B cell (primary cell): ENCODE results near the gene PSMG2. TPM values are rescaled to one million over a fixed set of nuclear protein-coding genes. Genes with fewer than 3 reads are reported as not detected.
A peak's percentile ranks its signal among the peaks of the same experiment; 100 is the strongest.

Experiments
- ATAC-seq: fragments of 200-7000 bp; cut with Tn5 transposase; one replicate; pipeline ENCODE4 v1.10.0; 2021; ENCODE audit warnings: low read depth, mild to moderate bottlenecking, moderate number of reproducible peaks, moderate library complexity
- CTCF ChIA-PET: fragments of 350-600 bp; sonication (Branson Sonifier 250); formaldehyde crosslinking; loops from one replicate; lab custom pipeline; 2021; ENCODE audit warnings: antibody characterized with exemption, inconsistent platforms; lab: Charles Lee
- POLR2A ChIA-PET: fragments of 350-600 bp; sonication (Branson Sonifier 250); formaldehyde crosslinking; loops from one replicate; lab custom pipeline; 2021; ENCODE audit warnings: antibody characterized with exemption; lab: Charles Lee
- DNase-seq: peaks from one replicate; pipeline ENCODE4 v3.0.0; 2013
- H2AFZ ChIP-seq: 2 replicates; pipeline ENCODE4 v1.6.1; 2012; ENCODE audit warnings: mild to moderate bottlenecking, low read depth, low read length; ENCODE audit not compliant: insufficient read depth, poor library complexity, severe bottlenecking
- H3K27ac ChIP-seq, 2 donors: 1 replicate in 1 of 2; 2 replicates in 1 of 2; pipeline ENCODE4 v1.5.1; 2012 to 2013; ENCODE audit warnings: low read length in 2 of 2, mild to moderate bottlenecking in 2 of 2, moderate library complexity in 1 of 2
- H3K27me3 ChIP-seq, 4 experiments: fragments of 200-600 bp in 1 of 4; sonication (generic) in 1 of 4; replicated peaks in 1 of 4; 1 replicate in 2 of 4; 2 replicates in 2 of 4; pipeline versions ENCODE4 v1.6.1 to v1.7.0; 2013 to 2016; ENCODE audit warnings: low read length in 3 of 4, mild to moderate bottlenecking in 2 of 4, mixed read lengths in 1 of 4, moderate library complexity in 1 of 4; ENCODE audit not compliant: insufficient read depth in 4 of 4, control insufficient read depth in 3 of 4; ENCODE audit errors: control extremely low read depth in 1 of 4
- H3K36me3 ChIP-seq, 2 experiments: replicated peaks in 1 of 2; 1 replicate in 1 of 2; 2 replicates in 1 of 2; pipeline versions ENCODE4 v1.6.1 to v1.7.1; 2013; ENCODE audit warnings: low read length in 1 of 2; ENCODE audit not compliant: insufficient read depth in 2 of 2, control insufficient read depth in 1 of 2; ENCODE audit errors: control extremely low read depth in 1 of 2, extremely low read depth in 1 of 2
- H3K4me1 ChIP-seq, 2 donors: fragments of 200-600 bp in 1 of 2; sonication (generic) in 1 of 2; 1 replicate in 1 of 2; 2 replicates in 1 of 2; pipeline versions ENCODE4 v1.5.1 to v1.6.1; 2013 to 2017; ENCODE audit warnings: low read length in 2 of 2; ENCODE audit not compliant: control insufficient read depth in 2 of 2, insufficient read depth in 2 of 2
- H3K4me2 ChIP-seq: replicated peaks from 2 replicates; pipeline ENCODE3; 2012; ENCODE audit warnings: mild to moderate bottlenecking, low read depth, low read length; ENCODE audit not compliant: poor library complexity, severe bottlenecking
- H3K4me3 ChIP-seq, 5 experiments: fragments of 200-600 bp in 1 of 5; sonication (generic) in 1 of 5; 1 replicate in 3 of 5; 2 replicates in 2 of 5; pipeline versions ENCODE4 v1.5.1 to v1.7.0; 2011 to 2016; ENCODE audit warnings: low read length in 4 of 5, mild to moderate bottlenecking in 4 of 5, low read depth in 2 of 5, control low read depth in 1 of 5, moderate library complexity in 1 of 5; ENCODE audit not compliant: insufficient read depth in 1 of 5; ENCODE audit errors: control extremely low read depth in 1 of 5, extremely low read depth in 1 of 5
- H3K79me2 ChIP-seq: fragments of 200-600 bp; sonication (generic); one replicate; pipeline ENCODE4 v1.6.0; 2016; ENCODE audit warnings: low read length; ENCODE audit not compliant: control insufficient read depth, insufficient read depth
- H3K9ac ChIP-seq: fragments of 200-600 bp; sonication (generic); 2 replicates; pipeline ENCODE4 v1.6.1; 2017; ENCODE audit warnings: mild to moderate bottlenecking, low read length, moderate library complexity
- H3K9me3 ChIP-seq, 3 donors: one replicate each; pipeline versions ENCODE4 v1.6.1 to v1.7.1; 2013; ENCODE audit warnings: low read length in 2 of 3; ENCODE audit not compliant: control insufficient read depth in 2 of 3, insufficient read depth in 1 of 3; ENCODE audit errors: control extremely low read depth in 1 of 3
- H4K20me1 ChIP-seq: 2 replicates; pipeline ENCODE4 v1.6.0; 2012; ENCODE audit warnings: mild to moderate bottlenecking, low read length; ENCODE audit not compliant: insufficient read depth, control insufficient read depth, poor library complexity, severe bottlenecking
- H3K27ac Mint-ChIP-seq: one replicate; pipeline ENCODE4 v1.8.0; 2021; ENCODE audit warnings: mixed read lengths
- H3K27me3 Mint-ChIP-seq: one replicate; pipeline ENCODE4 v1.8.0; 2021; ENCODE audit warnings: mixed read lengths
- H3K4me1 Mint-ChIP-seq: one replicate; pipeline ENCODE4 v1.8.0; 2021; ENCODE audit warnings: mixed read lengths
- H3K4me3 Mint-ChIP-seq: one replicate; pipeline ENCODE4 v1.8.0; 2021; ENCODE audit warnings: mixed read lengths
- H3K9me3 Mint-ChIP-seq: one replicate; pipeline ENCODE4 v1.8.0; 2022; ENCODE audit warnings: mixed read lengths; ENCODE audit not compliant: insufficient read depth
- CTCF ChIP-seq: fragments of 200-600 bp; IDR thresholded peaks from one replicate; pipeline ENCODE4 v1.8.0; 2022; ENCODE audit warnings: antibody characterized with exemption, mild to moderate bottlenecking
- EZH2 ChIP-seq: IDR thresholded peaks from 2 replicates; pipeline ENCODE4 v1.6.1; 2012; ENCODE audit warnings: borderline replicate concordance, low read depth, mild to moderate bottlenecking, moderate library complexity, low read length; ENCODE audit not compliant: insufficient read depth, poor library complexity, severe bottlenecking
- WGBS: methylation state at CpG from one replicate; pipeline ENCODE4 v1.1.5; 2013; ENCODE audit warnings: missing lambda C conversion rate; ENCODE audit not compliant: insufficient coverage; 5-methylcytosine and 5-hydroxymethylcytosine counted together
- intact Hi-C: fragments of 100-400 bp; cut with micrococcal nuclease; formaldehyde crosslinking; loops from one replicate; pipeline ENCODE4 v1.10.0; 2022
- polyA plus RNA-seq: library from polyadenylated mRNA; depleted of rRNA; stranded (reverse); fragments of >200 nt; gene quantifications from 2 replicates; pipeline ENCODE4 v1.2.3, GENCODE V29; 2012
- total RNA-seq, 2 donors: library from RNA; stranded (reverse); fragments of 120-200 nt in 1 of 2; gene quantifications; 1 replicate in 1 of 2; 2 replicates in 1 of 2; pipeline versions ENCODE4 v1.2.3 to v1.2.4, GENCODE V29; 2013 to 2022

PSMG2 gene
- total and polyA plus RNA-seq, 2 donors (not counting 1 experiment from before 2014, with no cell fraction given): 31.8 to 64.1 TPM

GRCh38 chr18:12659904-12660605, 42.8 kb upstream of the PSMG2 start:
- no peak for TF ChIP-seq EZH2
- peak; percentile 84 for TF ChIP-seq CTCF
- H4K20me1 ChIP-seq: no peaks in the 10 kb centered on the region
- H3K4me2 ChIP-seq: no peak overlapping the region
- H3K27ac ChIP-seq: no peak overlapping the region
- Mint-ChIP-seq H3K27me3 (peaks cover 13% of the 10 kb centered on the region), H3K4me3 (peak overlapping the region; percentile 6), H3K27ac (no peak overlapping the region), H3K4me1 (peaks cover 11% of the 10 kb centered on the region), H3K9me3 (no peaks in the 10 kb centered on the region)
- no peak overlapping the region for H3K4me3 ChIP-seq
- H3K79me2 ChIP-seq: no peaks in the 10 kb centered on the region
- peak; percentile 65 for DNase-seq
- POLR2A ChIA-PET: no interaction called here
- CTCF ChIA-PET: interaction anchor here (0.7 to 7.1 kb wide), 6 partner anchors 9 to 388 kb away, joined by 3 to 111 read pairs (median 3); no protein-coding TSS in a partner anchor
- peaks cover 9 to 11% of the 10 kb centered on the region in 2 donors for H3K4me1 ChIP-seq
- H3K9me3 ChIP-seq: peaks cover 0 to 1% (median 0%) of the 10 kb centered on the region in 3 donors
- H3K9ac ChIP-seq: no peak overlapping the region
- H3K27me3 ChIP-seq: peaks cover 0 to 21% (median under 1%) of the 10 kb centered on the region in 4 experiments
- no peak overlapping the region for H2AFZ ChIP-seq
- no peak for ATAC-seq
- WGBS: 95% methylated on average over 7 of the region's 9 CpGs
- intact Hi-C loops: loop anchor here (1.0 to 5.0 kb wide), 4 partner anchors 269 to 723 kb away; partner anchors contain the start of gene AFG3L2
- no peaks in the 10 kb centered on the region for H3K36me3 ChIP-seq

DNA sequence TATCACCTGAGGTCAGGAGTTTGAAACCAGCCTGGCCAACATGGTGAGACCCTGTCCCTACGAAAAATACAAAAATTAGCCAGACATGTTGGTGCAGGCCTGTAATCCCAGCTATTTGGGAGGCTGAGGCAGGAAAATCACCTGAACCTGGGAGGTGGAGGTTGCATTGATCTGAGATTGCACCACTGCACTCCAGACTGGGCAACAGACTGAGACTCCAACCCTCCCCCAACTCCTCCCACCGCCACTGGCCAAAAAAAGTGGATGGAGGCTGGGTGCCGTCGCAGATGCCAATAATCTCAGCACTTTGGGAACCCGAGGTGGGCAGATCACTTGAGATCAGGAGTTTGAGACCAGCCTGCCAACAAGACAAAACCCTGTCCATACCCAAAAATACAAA, 34.8 kb upstream of the PSMG2 start:
- no peaks in the 10 kb centered on the region for H4K20me1 ChIP-seq
- H3K4me1 Mint-ChIP-seq: no peaks in the 10 kb centered on the region
- 100% methylated on average over 2 of the region's 5 CpGs for WGBS
- H3K27me3 ChIP-seq: no peaks in the 10 kb centered on the region
- no peaks in the 10 kb centered on the region for H3K4me1 ChIP-seq
- no peaks in the 10 kb centered on the region for H3K9me3 ChIP-seq
- H3K27ac ChIP-seq: no peak overlapping the region
- peaks cover 0 to 2% of the 10 kb centered on the region in 2 experiments for H3K36me3 ChIP-seq
- H3K27me3 Mint-ChIP-seq: no peaks in the 10 kb centered on the region
- H2AFZ ChIP-seq: no peak overlapping the region
- DNase-seq: no peak
- H3K4me2 ChIP-seq: no peak overlapping the region
- no peaks in the 10 kb centered on the region for H3K79me2 ChIP-seq
- H3K9me3 Mint-ChIP-seq: no peaks in the 10 kb centered on the region
- ChIA-PET POLR2A (interaction anchor here (0.6 kb wide), 1 partner anchor 826 kb away, joined by 4 read pairs; no protein-coding TSS in a partner anchor), CTCF (no interaction called here)
- H3K4me3 ChIP-seq: no peak overlapping the region
- no peak for ATAC-seq
- no peak overlapping the region for H3K9ac ChIP-seq
- no peak overlapping the region for H3K4me3 Mint-ChIP-seq
- H3K27ac Mint-ChIP-seq: no peak overlapping the region
- TF ChIP-seq EZH2: no peak
- no peak for TF ChIP-seq CTCF
- intact Hi-C loops: no loop called here
